Cardiac septum (tissue), 1 donor: Measurements from ENCODE around the gene ZNF526. TPM values are rescaled to one million over a fixed set of nuclear protein-coding genes. Genes with fewer than 3 reads are reported as not detected.

ENCODE experiments used
- DNase-seq: peaks from one replicate; pipeline ENCODE4 v3.0.0-alpha.2; 2020; ENCODE audit warnings: low spot score
- intact Hi-C: fragments of 100-400 bp; cut with DNase I; formaldehyde crosslinking; loops from one replicate; pipeline ENCODE4 v1.14.0; 2022
- long read RNA-seq: library from polyadenylated mRNA; unstranded; transcript quantifications from one replicate; pipeline ENCODE4 v2.0.0, GENCODE V29; 2021
- total RNA-seq: library from RNA; stranded (reverse); fragmentation: NEBNext Ultra II Directional; extraction: Animal tissue kit (Norgen Biotek cat#: 25700); gene quantifications from one replicate; pipeline ENCODE4 v1.2.1, GENCODE V29; 2021
- donor health status: DM: no; HTN: no; CAD: no.

Gene ZNF526
- total RNA-seq, result 4.1 TPM
- long read RNA-seq, full-length matches to known transcripts, result 1 of 5 reads
- long read RNA-seq, partial matches to known transcripts, result 0 of 5 reads
- long read RNA-seq, other reads (novel, unspliced or antisense), result 4 of 5 reads

GRCh38 chr19:42219812-42220750, at the start of gene ZNF526:
Gene ZNF526, plus strand, starts transcription at chr19:42220312. Its CDS starts 4,092 bp downstream, at chr19:42224404.
- peak; percentile 99 for DNase-seq
- intact Hi-C loops, result loop anchor here (2.0 kb wide), 1 partner anchor 23 kb away; the partner anchor contains the start of gene GSK3A

DNA sequence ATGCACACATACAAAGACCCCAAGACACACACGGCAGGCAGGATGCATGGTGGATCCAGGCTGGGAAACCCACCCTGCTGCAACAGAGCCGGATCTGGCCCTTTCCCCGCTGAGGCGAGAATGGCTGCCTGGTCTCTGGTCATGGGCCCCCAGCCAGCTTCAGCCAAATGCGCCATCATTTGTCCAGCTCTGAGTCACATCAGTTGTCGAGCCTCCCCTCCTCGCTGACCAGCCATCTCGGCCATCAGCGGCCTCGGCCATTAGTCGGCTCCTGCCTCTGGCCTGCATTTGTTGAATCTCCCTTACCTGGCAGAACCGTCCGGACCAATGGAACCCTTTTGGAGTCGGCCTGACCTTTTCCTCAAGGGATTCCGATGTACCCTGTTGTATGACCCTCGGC, 49.4 kb upstream of the ZNF526 start:
- no peak for DNase-seq
- intact Hi-C loops, result no loop called here

DNA sequence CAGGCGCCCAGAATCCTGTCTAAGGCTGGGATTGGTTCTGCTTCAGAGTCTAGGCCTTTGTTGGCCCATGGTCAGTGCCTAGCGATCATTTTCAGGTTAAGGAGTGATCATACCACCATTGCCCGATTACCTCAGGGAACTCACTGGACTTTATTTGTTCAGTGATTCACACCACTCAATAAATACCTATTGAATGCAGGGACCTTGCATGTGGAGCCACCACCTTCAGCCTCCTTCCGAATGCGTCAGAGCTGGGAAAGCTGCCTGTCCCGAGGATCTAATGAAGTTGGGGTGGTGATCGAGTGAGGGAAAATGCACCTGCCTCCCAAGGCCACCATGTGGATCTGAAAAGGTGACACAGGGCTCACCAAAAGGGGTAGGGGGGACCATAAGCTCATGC, 47.9 kb upstream of the ZNF526 start:
- intact Hi-C loops, result no loop called here
- DNase-seq, result no peak

DNA sequence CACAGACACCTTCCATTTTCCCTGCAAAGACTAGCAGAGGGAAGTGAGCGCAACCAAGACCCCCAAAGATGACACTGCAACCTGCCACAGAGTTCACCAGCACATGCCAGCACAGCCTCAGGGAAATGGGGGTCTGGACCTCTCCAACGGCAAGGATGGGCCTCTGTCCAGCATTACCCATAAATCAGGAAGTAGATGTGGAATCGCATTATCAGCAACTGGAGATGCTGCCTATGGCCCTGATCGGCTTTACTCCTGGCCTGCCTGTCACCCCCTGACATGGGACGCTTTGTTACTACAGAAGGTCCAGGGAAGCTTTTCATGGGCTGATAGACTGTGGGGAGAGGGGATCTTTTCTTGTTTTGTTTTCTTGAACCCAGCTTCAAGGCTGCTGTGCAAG, 46.4 kb upstream of the ZNF526 start:
- DNase-seq, result no peak
- intact Hi-C loops, result no loop called here

DNA sequence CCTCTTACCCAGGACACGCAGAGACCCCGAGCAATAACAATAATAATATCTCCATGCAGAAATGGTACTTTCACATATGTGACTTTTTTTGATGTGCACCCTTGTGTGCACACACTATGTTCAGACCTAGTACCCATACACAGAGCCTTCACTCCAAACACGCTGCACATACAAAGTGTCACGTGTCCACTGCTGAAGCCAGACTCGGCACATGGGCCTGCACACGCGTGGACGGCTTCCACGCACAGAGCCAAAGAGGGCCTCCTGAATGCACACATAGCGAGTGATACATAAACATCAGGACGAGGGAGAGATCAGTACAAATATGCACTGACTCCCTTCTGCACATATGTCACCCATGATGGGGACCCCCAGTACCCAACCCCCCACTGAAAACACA, 45.9 kb upstream of the ZNF526 start:
- intact Hi-C loops, result no loop called here
- no peak for DNase-seq

DNA sequence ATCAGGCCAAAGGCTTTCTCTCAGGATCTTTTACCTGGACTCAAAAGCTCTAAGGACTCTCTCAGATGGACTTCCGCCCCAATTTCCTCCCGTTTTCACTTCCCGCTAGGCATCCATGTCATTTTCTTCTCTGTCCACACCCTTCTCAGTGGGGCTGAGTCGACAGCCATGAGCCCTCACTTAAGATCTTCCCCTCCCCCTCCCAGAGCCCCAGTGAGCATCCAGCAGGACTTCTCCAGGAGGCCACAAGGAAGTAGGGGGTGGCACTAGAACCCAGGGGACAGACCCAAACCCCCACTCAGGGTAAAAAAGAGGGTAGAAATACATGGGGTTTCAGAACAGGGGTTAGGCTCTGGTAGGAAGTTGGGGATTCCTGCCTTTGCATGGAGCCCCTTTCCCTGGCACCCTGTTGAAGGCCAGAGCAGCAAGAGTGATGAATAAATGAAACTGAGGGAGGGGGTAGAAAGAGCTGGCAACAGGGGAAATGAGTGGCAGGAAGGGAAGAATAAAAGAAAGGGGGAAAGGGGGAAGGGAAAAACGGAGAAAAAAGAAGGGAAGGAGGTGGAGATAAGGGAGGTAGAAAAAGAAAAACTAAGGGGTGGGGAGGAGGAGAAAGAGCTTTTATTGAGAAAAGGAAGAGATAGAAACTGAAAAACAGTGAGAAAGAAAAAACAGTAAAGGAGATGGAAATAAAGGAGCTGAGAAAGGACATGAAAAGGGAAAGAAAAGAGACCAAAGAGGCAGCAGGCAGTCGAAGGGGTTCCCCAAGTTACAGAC, 45.0 kb upstream of the ZNF526 start:
- intact Hi-C loops, result no loop called here
- no peak for DNase-seq

DNA sequence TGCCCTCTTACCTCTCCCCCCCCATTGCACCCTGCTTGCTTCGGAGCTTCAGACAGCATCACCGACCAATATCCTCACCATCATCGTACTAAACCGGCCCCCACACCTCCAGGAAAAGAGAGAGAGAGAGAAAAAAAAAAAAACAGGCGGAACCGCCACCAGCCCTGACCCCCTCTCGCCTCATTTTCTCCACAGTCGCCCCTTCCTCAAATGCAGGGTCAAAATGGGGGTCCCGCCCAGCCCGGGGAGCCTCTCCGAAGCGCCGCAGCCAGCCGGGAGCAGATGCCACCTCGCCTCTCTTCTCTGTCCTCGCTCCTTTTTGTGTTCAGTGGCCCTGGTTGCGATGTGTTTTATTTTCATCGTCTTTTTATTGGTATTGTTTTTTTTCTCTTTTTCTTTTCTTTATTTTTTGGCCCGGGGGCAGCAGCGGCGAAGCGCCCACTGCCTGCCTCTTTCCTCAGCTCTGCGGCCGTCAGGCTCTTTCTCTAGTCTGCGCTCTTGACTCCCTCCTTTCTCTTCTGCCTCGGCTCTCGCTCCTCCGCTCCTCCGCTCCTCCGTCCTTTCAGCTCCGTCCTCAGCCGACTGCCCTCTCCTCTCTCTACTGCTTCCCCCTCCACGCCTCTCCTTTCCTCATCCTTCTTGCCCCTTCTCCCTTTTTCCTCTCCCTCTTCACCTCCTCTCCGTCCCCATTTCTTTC, 44.0 kb upstream of the ZNF526 start:
- intact Hi-C loops, result no loop called here
- no peak for DNase-seq

DNA sequence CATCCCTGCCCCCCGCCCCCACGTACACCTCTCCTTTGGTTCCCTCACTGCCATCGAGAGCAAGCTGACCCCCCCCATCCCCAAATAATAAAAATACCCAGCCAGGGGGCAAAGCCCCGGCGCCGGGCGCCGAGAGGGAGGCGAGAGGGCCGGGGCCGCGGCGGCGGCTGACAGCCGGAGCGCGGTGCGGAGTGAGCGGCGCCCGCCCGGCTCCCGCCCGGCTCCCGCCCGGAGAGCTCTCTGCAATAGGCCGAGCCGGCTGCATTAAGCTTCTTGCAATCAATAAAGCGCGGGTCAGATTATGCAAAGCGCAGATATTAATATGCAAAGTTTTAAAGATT, 43.5 kb upstream of the ZNF526 start:
- intact Hi-C loops, result no loop called here

DNA sequence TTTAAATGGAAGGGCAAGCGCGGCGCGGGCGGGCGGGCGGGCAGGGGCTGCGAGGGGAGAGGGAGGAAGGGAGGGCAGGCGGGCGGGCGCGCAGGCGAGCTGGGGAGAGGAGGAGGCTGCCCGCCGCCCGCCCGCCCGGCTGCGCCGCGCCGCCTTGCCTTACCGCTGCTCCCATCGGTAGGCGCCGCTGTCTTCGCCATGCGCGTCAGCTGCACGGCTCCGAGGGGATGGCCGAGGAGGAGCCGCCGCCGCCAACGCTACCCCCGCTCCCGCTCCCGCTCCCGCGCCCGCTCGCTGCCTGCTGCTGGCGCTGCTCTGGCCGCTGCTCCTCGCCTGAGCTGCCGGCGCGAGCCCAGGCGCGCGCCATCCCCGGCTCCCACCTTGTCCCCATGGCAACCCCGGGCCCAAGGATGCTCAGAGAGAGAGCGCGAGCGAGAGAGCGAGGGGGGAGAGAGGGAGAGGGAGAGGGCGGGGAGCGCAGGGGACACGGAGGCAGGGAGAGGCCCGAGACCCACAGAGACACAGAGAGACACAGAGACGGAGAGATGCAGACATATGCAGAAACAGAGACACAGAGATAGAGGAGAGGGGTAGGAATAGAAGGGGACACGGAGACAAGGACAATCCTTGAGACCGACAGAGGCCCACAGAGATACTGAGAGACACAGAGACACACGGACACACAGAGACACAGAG, 43.0 kb upstream of the ZNF526 start:
- intact Hi-C loops, result no loop called here
- peak; percentile 86 for DNase-seq

More for the DNA sequence above, 43.5 kb upstream of the ZNF526 start:
- DNase-seq, result no peak

GRCh38 chr19:42177686-42178019, 42.5 kb upstream of the ZNF526 start:
- intact Hi-C loops, result no loop called here
- no peak for DNase-seq

DNA sequence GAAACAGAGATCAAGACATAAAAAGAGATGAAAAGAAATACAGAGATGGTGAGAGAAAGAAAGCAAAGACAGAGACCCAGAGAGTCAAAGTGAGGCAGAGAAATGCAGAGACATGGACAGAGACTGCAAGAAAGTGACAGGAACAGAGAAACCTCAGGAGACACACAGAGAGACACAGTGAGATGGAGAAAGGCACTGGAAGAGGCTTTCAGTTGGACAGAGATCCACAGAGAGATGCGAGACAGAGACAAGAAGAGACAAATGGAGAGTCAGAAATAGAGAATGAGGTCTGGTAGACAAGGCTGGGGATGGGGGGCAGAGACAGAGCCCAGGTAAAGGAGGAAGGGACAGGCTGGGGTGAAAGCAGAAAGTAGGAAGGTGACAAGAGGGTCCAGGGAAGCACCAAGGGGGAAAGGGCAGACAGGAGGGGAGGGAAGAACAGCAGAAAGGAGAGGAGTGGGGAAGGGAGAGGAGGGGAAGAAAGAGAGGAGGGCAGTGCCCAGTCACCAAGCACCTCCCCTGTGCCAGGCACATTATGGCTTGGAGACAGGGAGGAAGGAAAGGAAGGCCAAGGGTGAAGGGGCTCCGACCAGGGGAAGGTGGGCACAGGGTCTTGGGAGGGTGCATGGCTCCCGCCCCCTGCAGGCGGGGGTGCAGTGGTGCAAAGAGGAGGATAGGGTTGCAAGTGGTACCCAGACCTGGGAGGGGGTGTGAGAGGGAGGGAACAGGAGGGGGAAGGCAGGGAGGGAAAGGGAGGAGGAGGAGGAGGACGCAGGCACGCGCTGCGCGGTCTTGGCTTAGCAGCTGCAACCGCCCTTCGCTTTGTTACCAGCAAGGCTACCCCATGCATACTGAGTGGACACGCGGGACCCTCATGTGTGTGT, 41.1 kb upstream of the ZNF526 start:
- intact Hi-C loops, result no loop called here

DNA sequence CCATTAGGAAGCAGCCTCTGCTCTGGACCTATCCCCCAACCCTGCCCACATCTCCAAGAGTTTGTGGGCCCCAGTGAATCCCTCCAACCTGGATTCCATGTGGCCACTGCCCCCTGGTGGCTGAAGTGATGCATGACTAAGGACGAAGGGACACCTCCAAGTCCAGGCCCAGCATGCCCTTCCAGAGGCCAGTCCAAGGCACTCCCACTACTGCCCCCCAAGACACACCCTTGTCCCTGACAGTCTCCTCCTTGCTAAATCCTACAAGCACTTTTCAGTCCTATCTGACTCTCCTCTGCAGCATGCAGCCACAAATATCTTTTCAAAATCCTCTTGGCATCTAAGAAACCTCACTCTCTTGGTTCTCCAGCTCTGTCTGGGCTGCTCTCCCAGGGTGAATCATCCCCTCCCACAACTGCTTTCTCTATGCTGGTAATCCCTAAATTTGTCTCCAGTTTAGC, 35.7 kb upstream of the ZNF526 start:
- DNase-seq, result no peak
- intact Hi-C loops, result loop anchor here (1.0 to 2.0 kb wide), 2 partner anchors 51 to 76 kb away; no protein-coding TSS in a partner anchor

More for the DNA sequence above, 41.1 kb upstream of the ZNF526 start:
- DNase-seq, result no peak

DNA sequence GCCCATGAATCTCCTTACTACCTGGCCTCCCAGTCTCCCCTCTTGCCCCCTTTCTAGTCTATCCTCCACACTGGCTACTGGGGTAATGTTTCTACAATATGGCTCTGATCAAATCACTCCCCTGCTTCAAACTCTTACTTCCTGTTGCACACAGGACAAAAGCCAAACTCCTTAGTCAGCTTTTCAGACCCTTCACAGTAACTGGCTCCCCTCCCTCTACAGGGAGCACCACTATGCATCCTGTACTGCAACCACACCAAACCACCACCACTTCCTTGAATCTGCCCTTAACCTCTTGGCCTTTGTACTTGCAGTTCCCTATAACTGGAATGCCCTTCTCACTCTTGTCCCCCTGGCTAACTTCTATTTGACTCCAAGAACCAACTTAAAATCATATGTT, 34.8 kb upstream of the ZNF526 start:
- no peak for DNase-seq
- intact Hi-C loops, result loop anchor here (2.0 kb wide), 1 partner anchor 76 kb away; no protein-coding TSS in a partner anchor

GRCh38 chr19:42188665-42189064, 31.4 kb upstream of the ZNF526 start:
- intact Hi-C loops, result no loop called here
- no peak for DNase-seq

- intact Hi-C loops, result no loop called here
- no peak for DNase-seq
These were observed 31.0 kb upstream of the ZNF526 start for GRCh38 chr19:42189133-42189532.

- intact Hi-C loops, result no loop called here
- DNase-seq, result no peak
These were observed 28.8 kb upstream of the ZNF526 start for GRCh38 chr19:42191330-42191729.

GRCh38 chr19:42191855-42192254, 28.3 kb upstream of the ZNF526 start:
- no peak for DNase-seq
- intact Hi-C loops, result no loop called here

- intact Hi-C loops, result no loop called here
- DNase-seq, result no peak
These were observed 26.8 kb upstream of the ZNF526 start for GRCh38 chr19:42193294-42193693.
